Measurements from ENCODE around the gene SYCP1. TPM values are rescaled to one million over a fixed set of nuclear protein-coding genes. Genes with fewer than 3 reads are reported as not detected.
"Not testable (repeated sequence)": the region's sequence is repeated elsewhere in the genome, so short reads cannot be mapped to it uniquely, and the experiment has no call there.

Gene SYCP1
- total RNA-seq, 1 donor from 2014 or later: not detected

DNA sequence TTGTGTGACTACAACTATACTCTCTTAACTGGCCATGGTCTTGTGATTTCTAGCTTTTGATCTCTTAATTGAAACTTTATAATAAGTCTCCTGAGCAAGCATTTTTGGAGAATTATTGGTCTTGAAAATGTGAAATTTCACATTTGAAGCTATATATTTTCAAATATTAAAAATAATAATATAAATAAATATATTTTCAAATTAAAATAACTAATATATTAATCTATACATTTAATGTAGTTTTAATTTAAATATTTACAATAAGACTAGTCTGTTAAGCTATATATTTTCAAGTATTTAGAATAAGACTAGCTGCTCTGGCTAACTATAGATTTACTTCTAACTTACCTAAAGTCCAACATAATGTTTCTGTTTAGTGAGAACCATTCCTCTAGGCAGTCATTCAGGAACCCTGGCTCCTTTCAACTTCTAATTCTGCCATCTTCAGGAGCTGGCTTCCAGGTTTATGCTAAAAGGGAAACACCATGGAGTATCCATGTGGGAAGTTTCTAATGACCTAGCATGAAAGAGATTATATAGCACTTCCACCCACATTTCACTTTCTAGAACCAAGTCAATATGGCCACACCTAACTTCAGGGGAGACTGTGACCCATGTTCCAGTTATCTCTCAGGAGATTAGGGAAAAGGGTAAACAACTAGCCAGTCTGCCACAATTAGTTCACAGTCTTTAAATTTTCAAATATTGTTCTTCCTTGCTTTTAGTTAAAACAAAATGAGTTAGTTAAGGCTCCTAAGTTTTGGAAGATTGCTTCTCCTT is 143.0 kb downstream of the SYCP1 start:
- TF ChIP-seq, protein P1, sequence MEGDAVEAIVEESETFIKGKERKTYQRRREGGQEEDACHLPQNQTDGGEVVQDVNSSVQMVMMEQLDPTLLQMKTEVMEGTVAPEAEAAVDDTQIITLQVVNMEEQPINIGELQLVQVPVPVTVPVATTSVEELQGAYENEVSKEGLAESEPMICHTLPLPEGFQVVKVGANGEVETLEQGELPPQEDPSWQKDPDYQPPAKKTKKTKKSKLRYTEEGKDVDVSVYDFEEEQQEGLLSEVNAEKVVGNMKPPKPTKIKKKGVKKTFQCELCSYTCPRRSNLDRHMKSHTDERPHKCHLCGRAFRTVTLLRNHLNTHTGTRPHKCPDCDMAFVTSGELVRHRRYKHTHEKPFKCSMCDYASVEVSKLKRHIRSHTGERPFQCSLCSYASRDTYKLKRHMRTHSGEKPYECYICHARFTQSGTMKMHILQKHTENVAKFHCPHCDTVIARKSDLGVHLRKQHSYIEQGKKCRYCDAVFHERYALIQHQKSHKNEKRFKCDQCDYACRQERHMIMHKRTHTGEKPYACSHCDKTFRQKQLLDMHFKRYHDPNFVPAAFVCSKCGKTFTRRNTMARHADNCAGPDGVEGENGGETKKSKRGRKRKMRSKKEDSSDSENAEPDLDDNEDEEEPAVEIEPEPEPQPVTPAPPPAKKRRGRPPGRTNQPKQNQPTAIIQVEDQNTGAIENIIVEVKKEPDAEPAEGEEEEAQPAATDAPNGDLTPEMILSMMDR (conservative IDR thresholded peaks at IDR 0.05): no peak
- H3K9me3 Mint-ChIP-seq: no peaks in the 10 kb centered on the region
- DNase-seq (ENCODE audit: extremely low spot score, unreplicated experiment): no peak
- H3K27ac Mint-ChIP-seq: no peak overlapping the region
- H3K4me1 Mint-ChIP-seq (ENCODE audit: unreplicated experiment): no peaks in the 10 kb centered on the region
- H3K4me3 Mint-ChIP-seq: no peak overlapping the region
- no peaks in the 10 kb centered on the region for H3K36me3 Mint-ChIP-seq
- peaks cover 17% of the 10 kb centered on the region for H3K27me3 Mint-ChIP-seq

DNA sequence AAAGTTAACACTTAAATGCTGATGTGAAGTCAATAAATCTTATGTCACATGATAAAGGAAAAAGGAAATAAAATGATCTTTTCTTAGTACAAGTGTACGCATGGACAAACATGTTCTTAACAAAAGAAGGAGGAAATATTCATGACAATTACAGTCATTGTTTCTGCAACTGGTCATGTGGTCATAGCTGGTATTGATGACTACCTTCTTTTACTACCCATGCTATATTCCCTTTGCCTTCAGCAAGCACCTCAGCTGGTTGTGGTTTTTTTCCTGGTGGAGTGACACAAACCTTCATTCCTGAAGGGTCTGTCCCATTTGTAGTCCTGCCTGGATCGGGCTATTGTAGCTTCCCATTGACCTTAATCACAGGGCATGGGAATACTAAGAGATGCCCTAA is 151.5 kb downstream of the SYCP1 start:
- Mint-ChIP-seq H3K4me3 (no peak overlapping the region), H3K36me3 (no peaks in the 10 kb centered on the region), H3K4me1 (ENCODE audit: unreplicated experiment) (no peaks in the 10 kb centered on the region), H3K27me3 (peaks cover 6% of the 10 kb centered on the region), H3K27ac (no peak overlapping the region), H3K9me3 (no peaks in the 10 kb centered on the region)
- no peak for DNase-seq (ENCODE audit: extremely low spot score, unreplicated experiment)
- TF ChIP-seq, protein P1 (conservative IDR thresholded peaks at IDR 0.05): no peak

- Mint-ChIP-seq H3K9me3 (no peaks in the 10 kb centered on the region), H3K4me1 (ENCODE audit: unreplicated experiment) (no peaks in the 10 kb centered on the region), H3K27ac (no peak overlapping the region), H3K36me3 (no peaks in the 10 kb centered on the region), H3K27me3 (no peaks in the 10 kb centered on the region), H3K4me3 (no peak overlapping the region)
- TF ChIP-seq, protein P1 (conservative IDR thresholded peaks at IDR 0.05): no peak
- DNase-seq (ENCODE audit: extremely low spot score, unreplicated experiment): no peak
Observed at GRCh38 chr1:115012006-115012405, 157.3 kb downstream of the SYCP1 start.

- TF ChIP-seq, protein P1 (conservative IDR thresholded peaks at IDR 0.05): no peak
- Mint-ChIP-seq H3K36me3 (no peaks in the 10 kb centered on the region), H3K27ac (no peak overlapping the region), H3K4me3 (no peak overlapping the region), H3K4me1 (ENCODE audit: unreplicated experiment) (no peaks in the 10 kb centered on the region), H3K27me3 (no peaks in the 10 kb centered on the region), H3K9me3 (no peaks in the 10 kb centered on the region)
- no peak for DNase-seq (ENCODE audit: extremely low spot score, unreplicated experiment)
Observed at GRCh38 chr1:115012434-115012833, 157.8 kb downstream of the SYCP1 start.

DNA sequence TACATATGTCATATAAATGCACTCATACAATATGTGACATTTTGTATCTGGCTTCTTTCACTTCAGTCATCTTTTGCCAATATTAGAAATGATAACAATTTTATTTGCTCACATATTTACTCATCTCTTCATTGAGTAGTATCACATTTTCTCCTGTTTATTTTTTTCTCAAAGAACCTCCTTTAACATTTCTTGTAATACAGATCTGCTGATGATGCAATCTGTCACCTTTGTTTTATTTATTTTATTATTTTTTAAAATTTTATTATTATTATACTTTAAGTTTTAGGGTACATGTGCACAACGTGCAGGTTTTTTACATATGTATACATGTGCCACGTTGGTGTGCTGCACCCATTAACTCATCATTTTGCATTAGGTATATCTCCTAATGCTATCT is 159.1 kb downstream of the SYCP1 start:
- Mint-ChIP-seq H3K4me3 (no peak overlapping the region), H3K4me1 (ENCODE audit: unreplicated experiment) (no peaks in the 10 kb centered on the region), H3K9me3 (no peaks in the 10 kb centered on the region), H3K36me3 (no peaks in the 10 kb centered on the region), H3K27ac (no peak overlapping the region), H3K27me3 (no peaks in the 10 kb centered on the region)
- no peak for DNase-seq (ENCODE audit: extremely low spot score, unreplicated experiment)
- TF ChIP-seq, protein P1 (conservative IDR thresholded peaks at IDR 0.05): no peak

DNA sequence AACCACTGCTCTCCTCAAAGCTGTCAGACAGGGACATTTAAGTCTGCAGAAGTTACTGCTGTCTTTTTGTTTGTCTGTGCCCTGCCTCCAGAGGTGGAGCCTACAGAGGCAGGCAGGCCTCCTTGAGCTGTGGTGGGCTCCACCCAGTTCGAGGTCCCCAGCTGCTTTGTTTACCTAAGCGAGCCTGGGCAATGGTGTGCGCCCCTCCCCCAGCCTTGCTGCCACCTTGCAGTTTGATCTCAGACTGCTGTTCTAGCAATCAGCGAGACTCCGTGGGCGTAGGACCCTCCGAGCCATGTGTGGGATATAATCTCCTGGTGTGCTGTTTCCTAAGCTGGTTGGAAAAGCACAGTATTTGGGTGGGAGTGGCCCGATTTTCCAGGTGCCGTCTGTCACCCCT is 164.9 kb downstream of the SYCP1 start:
- H3K4me1 Mint-ChIP-seq (ENCODE audit: unreplicated experiment); DNase-seq (ENCODE audit: extremely low spot score, unreplicated experiment); H3K27ac Mint-ChIP-seq; H3K36me3 Mint-ChIP-seq; H3K4me3 Mint-ChIP-seq; H3K9me3 Mint-ChIP-seq: not testable (repeated sequence)
- H3K27me3 Mint-ChIP-seq: peaks cover 13% of the 10 kb centered on the region

Measured in type B pancreatic cell (in vitro differentiated cells).